A673 (cell line): ENCODE measurements around the gene CCS. TPM values are rescaled to one million over a fixed set of nuclear protein-coding genes. Genes with fewer than 3 reads are reported as not detected.

Experiments
- BruUV-seq: library from RNA; stranded (reverse); fragments of 400-500 nt; replicated peaks from 2 replicates; lab custom pipeline; 2021; lab: Mats Ljungman, UMichigan
- CTCF ChIA-PET: fragments of 300-600 bp; sonication (Branson Sonifier 250); formaldehyde crosslinking; loops from one replicate; lab custom pipeline; 2022; ENCODE audit warnings: antibody characterized with exemption; lab: Charles Lee
- POLR2A ChIA-PET: fragments of 300-600 bp; sonication (Branson Sonifier 250); formaldehyde crosslinking; loops from one replicate; lab custom pipeline; 2022; ENCODE audit warnings: antibody characterized with exemption; ENCODE audit not compliant: low non-redundant PET; lab: Charles Lee
- DNase-seq: peaks from one replicate; pipeline ENCODE4 v3.0.0-alpha.2; 2015; ENCODE audit warnings: low spot score
- H3K27ac ChIP-seq: fragments of 200-600 bp; sonication (generic); 2 replicates; pipeline ENCODE4 v1.5.1; 2016; ENCODE audit warnings: mixed run types, low read depth, mild to moderate bottlenecking, mixed read lengths, antibody characterized with exemption, low read length; ENCODE audit not compliant: poor library complexity, severe bottlenecking
- H3K27me3 ChIP-seq: fragments of 200-600 bp; sonication (generic); replicated peaks from 2 replicates; pipeline ENCODE4 v1.6.1; 2017; ENCODE audit warnings: mixed run types, low read depth, mild to moderate bottlenecking, mixed read lengths, antibody characterized with exemption, low read length; ENCODE audit not compliant: insufficient read depth, poor library complexity
- H3K36me3 ChIP-seq: fragments of 200-600 bp; sonication (generic); 2 replicates; pipeline ENCODE4 v1.6.1; 2016; ENCODE audit warnings: mixed run types, mild to moderate bottlenecking, mixed read lengths, antibody characterized with exemption, low read length; ENCODE audit not compliant: insufficient read depth, poor library complexity, severe bottlenecking
- H3K4me1 ChIP-seq: fragments of 200-600 bp; sonication (generic); 2 replicates; pipeline ENCODE4 v1.6.1; 2017; ENCODE audit warnings: mixed run types, mild to moderate bottlenecking, mixed read lengths, antibody characterized with exemption, low read length; ENCODE audit not compliant: insufficient read depth, poor library complexity, severe bottlenecking
- H3K4me3 ChIP-seq: fragments of 200-600 bp; sonication (generic); 2 replicates; pipeline ENCODE4 v1.5.1; 2016; ENCODE audit warnings: low read depth, mixed run types, mild to moderate bottlenecking, mixed read lengths, low read length; ENCODE audit not compliant: poor library complexity, severe bottlenecking
- H3K9me3 ChIP-seq: fragments of 200-600 bp; sonication (generic); 2 replicates; pipeline ENCODE4 v1.6.1; 2016; ENCODE audit warnings: mixed run types, low read depth, mild to moderate bottlenecking, mixed read lengths, antibody characterized with exemption, low read length; ENCODE audit not compliant: poor library complexity, severe bottlenecking
- EZH2 ChIP-seq: fragments of 200-600 bp; sonication (generic); IDR thresholded peaks from 2 replicates; pipeline ENCODE4 v1.6.1; 2017; ENCODE audit warnings: borderline replicate concordance, low read depth, mild to moderate bottlenecking, mixed read lengths, antibody characterized with exemption, low read length; ENCODE audit not compliant: poor library complexity, severe bottlenecking
- intact Hi-C: fragments of 100-400 bp; cut with micrococcal nuclease; formaldehyde crosslinking; loops from one replicate; pipeline ENCODE4 v1.10.0; 2022; ENCODE audit not compliant: unreplicated experiment
- total RNA-seq: library from RNA; stranded (reverse); gene quantifications from 2 replicates; pipeline ENCODE4 v1.2.3, GENCODE V29; 2021
- TF ChIP-seq, protein P1 (sequence below): fragments of 300-800, 200-600 bp; sonication (generic); conservative IDR thresholded peaks from 2 replicates; pipeline ENCODE4 v1.5.1; 2017; ENCODE audit warnings: low read depth, mild to moderate bottlenecking, antibody characterized with exemption, low read length, moderate library complexity, mixed read lengths

CCS gene
- total RNA-seq, 1 experiment from 2014 or later, result 43.8 TPM

DNA sequence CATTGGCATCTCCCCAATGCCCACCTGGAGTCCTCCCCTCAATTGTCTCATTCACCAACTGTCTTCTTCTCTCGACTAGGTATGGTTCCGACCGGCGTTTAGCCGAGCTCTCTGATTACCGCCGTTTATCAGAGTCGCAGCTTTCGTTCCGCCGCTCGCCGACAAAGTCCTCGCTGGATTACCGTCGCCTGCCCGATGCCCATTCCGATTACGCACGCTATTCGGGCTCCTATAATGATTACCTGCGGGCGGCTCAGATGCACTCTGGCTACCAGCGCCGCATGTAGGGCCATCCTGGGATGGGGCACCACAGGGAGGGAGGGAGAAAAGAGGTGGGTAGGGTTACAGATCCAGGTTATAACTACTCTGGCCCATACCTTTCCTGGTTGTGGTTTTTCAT, 33.4 kb downstream of the CCS start:
- Histone ChIP-seq H3K27ac (no peak overlapping the region), H3K4me3 (no peak overlapping the region), H3K4me1 (no peaks in the 10 kb centered on the region), H3K27me3 (no peaks in the 10 kb centered on the region), H3K36me3 (peaks cover 92% of the 10 kb centered on the region), H3K9me3 (no peaks in the 10 kb centered on the region)
- ChIA-PET CTCF (no interaction called here), POLR2A (no interaction called here)
- intact Hi-C loops, result no loop called here
- BruUV-seq, result no TSS peak
- TF ChIP-seq, protein P1, sequence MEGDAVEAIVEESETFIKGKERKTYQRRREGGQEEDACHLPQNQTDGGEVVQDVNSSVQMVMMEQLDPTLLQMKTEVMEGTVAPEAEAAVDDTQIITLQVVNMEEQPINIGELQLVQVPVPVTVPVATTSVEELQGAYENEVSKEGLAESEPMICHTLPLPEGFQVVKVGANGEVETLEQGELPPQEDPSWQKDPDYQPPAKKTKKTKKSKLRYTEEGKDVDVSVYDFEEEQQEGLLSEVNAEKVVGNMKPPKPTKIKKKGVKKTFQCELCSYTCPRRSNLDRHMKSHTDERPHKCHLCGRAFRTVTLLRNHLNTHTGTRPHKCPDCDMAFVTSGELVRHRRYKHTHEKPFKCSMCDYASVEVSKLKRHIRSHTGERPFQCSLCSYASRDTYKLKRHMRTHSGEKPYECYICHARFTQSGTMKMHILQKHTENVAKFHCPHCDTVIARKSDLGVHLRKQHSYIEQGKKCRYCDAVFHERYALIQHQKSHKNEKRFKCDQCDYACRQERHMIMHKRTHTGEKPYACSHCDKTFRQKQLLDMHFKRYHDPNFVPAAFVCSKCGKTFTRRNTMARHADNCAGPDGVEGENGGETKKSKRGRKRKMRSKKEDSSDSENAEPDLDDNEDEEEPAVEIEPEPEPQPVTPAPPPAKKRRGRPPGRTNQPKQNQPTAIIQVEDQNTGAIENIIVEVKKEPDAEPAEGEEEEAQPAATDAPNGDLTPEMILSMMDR, result no peak
- no peak for TF ChIP-seq EZH2
- no peak for DNase-seq

DNA sequence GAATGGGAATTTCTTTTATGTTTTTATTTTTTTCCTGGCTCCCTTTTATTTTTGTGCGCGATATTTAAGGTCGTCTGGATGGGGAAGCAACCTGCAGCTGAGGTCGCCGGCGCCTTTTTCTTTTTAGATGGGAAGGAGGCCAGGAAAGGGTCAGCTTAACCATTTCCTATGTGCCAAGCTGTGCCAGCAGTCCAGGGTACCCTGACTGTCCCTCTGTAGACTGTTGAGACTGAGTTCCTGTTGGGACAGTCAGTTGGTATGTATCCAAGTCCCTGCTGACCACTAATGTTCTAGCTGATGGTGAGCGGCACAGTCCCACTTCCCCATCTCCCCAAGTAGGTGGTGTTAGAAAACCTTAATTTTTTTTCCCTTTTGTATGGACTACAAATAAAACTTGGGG, 33.9 kb downstream of the CCS start:
- H3K9me3 ChIP-seq, result no peaks in the 10 kb centered on the region
- DNase-seq, result no peak
- intact Hi-C loops, result no loop called here
- H3K36me3 ChIP-seq, result peaks cover 91% of the 10 kb centered on the region
- no TSS peak for BruUV-seq
- no peaks in the 10 kb centered on the region for H3K27me3 ChIP-seq
- POLR2A ChIA-PET, result interaction anchor here (0.6 kb wide), 1 partner anchor 10 kb away, joined by 5 read pairs; the partner anchor contains the start of gene RBM14
- H3K27ac ChIP-seq, result no peak overlapping the region
- no peaks in the 10 kb centered on the region for H3K4me1 ChIP-seq
- H3K4me3 ChIP-seq, result no peak overlapping the region
- TF ChIP-seq EZH2, result no peak
- TF ChIP-seq, protein P1, result no peak
- CTCF ChIA-PET, result no interaction called here

DNA sequence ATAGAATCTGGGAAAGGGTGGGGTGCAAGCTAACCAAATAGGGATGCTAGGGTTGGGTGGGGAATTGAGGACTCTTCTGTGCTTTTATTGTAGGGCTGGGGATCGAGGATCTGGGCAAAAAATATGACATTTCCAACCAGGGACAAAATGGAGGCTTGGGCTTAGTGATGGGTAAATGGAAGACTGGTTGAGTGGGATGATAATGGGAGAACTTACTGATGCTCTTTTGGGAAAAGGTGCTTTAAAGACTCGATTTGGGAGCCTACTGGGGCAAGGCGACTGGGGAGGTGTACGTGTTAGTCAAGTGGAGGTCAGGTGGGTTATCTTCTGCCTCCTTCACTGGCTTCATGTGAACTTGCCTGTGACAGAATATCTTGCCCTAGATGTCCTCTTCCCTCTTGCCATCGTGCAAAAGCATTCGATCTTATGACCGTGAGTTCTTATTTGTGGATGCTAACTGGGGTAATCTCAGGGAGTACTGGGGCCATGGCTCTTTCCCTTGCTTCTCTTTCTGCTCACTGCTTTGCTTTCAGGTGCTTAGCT, 35.1 kb downstream of the CCS start:
- no peaks in the 10 kb centered on the region for H3K4me1 ChIP-seq
- peaks cover 91% of the 10 kb centered on the region for H3K36me3 ChIP-seq
- no peaks in the 10 kb centered on the region for H3K9me3 ChIP-seq
- ChIA-PET CTCF (no interaction called here), POLR2A (interaction anchor here (1.1 kb wide), 1 partner anchor 10 kb away, joined by 6 read pairs; the partner anchor contains the start of gene RBM4)
- no peak overlapping the region for H3K4me3 ChIP-seq
- H3K27me3 ChIP-seq, result no peaks in the 10 kb centered on the region
- no peak for DNase-seq
- no TSS peak for BruUV-seq
- intact Hi-C loops, result no loop called here
- no peak overlapping the region for H3K27ac ChIP-seq
- TF ChIP-seq EZH2, result no peak
- TF ChIP-seq, protein P1, result no peak
